IMR-90 (cell line): ENCODE results near the gene PPP1R15A. TPM values are rescaled to one million over a fixed set of nuclear protein-coding genes. Genes with fewer than 3 reads are reported as not detected.

Source experiments
- ATAC-seq: fragments of 200-7000 bp; cut with Tn5 transposase; 2 replicates; pipeline ENCODE4 v1.9.1; 2020; ENCODE audit warnings: low read depth, mild to moderate bottlenecking, moderate library complexity
- BruUV-seq: library from RNA; stranded (reverse); fragments of 400-500 nt; replicated peaks from 2 replicates; lab custom pipeline; 2021; lab: Mats Ljungman, UMichigan
- CTCF ChIA-PET: fragments of 300-600 bp; formaldehyde crosslinking; extraction: SDS; loops from one replicate; lab custom pipeline; 2021; ENCODE audit warnings: antibody characterized with exemption; lab: Yijun Ruan, JAX
- POLR2A ChIA-PET: fragments of 300-600 bp; sonication (Branson Sonifier 250); formaldehyde crosslinking; loops from one replicate; lab custom pipeline; 2022; ENCODE audit warnings: antibody characterized with exemption; ENCODE audit not compliant: unreplicated experiment; lab: Charles Lee
- DNase-seq: peaks from one replicate; pipeline ENCODE4 v3.0.0; 2013
- H2AFZ ChIP-seq: replicated peaks from 2 replicates; pipeline ENCODE3; 2013; ENCODE audit warnings: low read length, mild to moderate bottlenecking; ENCODE audit not compliant: poor library complexity
- H2AK5ac ChIP-seq: 2 replicates; pipeline ENCODE4 v1.6.1; 2013; ENCODE audit warnings: low read depth, low read length, inconsistent platforms
- H2AK9ac ChIP-seq: replicated peaks from 2 replicates; pipeline ENCODE3; 2013; ENCODE audit warnings: mild to moderate bottlenecking, low read depth, low read length, moderate library complexity; ENCODE audit not compliant: poor library complexity
- H2BK120ac ChIP-seq: 2 replicates; pipeline ENCODE4 v1.6.1; 2013; ENCODE audit warnings: low read depth, low read length, inconsistent platforms
- H2BK15ac ChIP-seq: 3 replicates; pipeline ENCODE4 v1.6.1; 2013; ENCODE audit warnings: low read depth, low read length, inconsistent platforms
- H2BK20ac ChIP-seq: 2 replicates; pipeline ENCODE4 v1.6.1; 2013; ENCODE audit warnings: low read depth, mild to moderate bottlenecking, inconsistent platforms, low read length, moderate library complexity
- H2BK5ac ChIP-seq: 2 replicates; pipeline ENCODE4 v1.6.1; 2013; ENCODE audit warnings: mild to moderate bottlenecking, low read depth, low read length, inconsistent platforms; ENCODE audit not compliant: poor library complexity, severe bottlenecking
- H3K14ac ChIP-seq: replicated peaks from 2 replicates; pipeline ENCODE4 v1.6.1; 2013; ENCODE audit warnings: low read depth, low read length, inconsistent platforms
- H3K18ac ChIP-seq: 2 replicates; pipeline ENCODE4 v1.6.1; 2013; ENCODE audit warnings: low read depth, low read length, control low read depth
- H3K23ac ChIP-seq: 2 replicates; pipeline ENCODE4 v1.6.1; 2013; ENCODE audit warnings: low read depth, low read length, inconsistent platforms
- H3K27ac ChIP-seq: 2 replicates; pipeline ENCODE4 v1.5.1; 2013; ENCODE audit warnings: mild to moderate bottlenecking, control low read depth, low read length; ENCODE audit not compliant: insufficient read depth
- H3K27me3 ChIP-seq: 2 replicates; pipeline ENCODE4 v1.6.1; 2013; ENCODE audit warnings: low read length; ENCODE audit not compliant: control insufficient read depth, insufficient read depth
- H3K36me3 ChIP-seq: 2 replicates; pipeline ENCODE4 v1.6.1; 2013; ENCODE audit warnings: low read length, mixed read lengths; ENCODE audit not compliant: control insufficient read depth, insufficient read depth
- H3K4ac ChIP-seq: 2 replicates; pipeline ENCODE4 v1.6.1; 2013; ENCODE audit warnings: low read depth, low read length, inconsistent platforms
- H3K4me1 ChIP-seq: 2 replicates; pipeline ENCODE4 v1.6.1; 2013; ENCODE audit warnings: low read length, mixed read lengths; ENCODE audit not compliant: control insufficient read depth, insufficient read depth
- H3K4me2 ChIP-seq: 2 replicates; pipeline ENCODE4 v1.6.1; 2013; ENCODE audit warnings: low read depth, mild to moderate bottlenecking, control low read depth, low read length, moderate library complexity
- H3K4me3 ChIP-seq: 2 replicates; pipeline ENCODE4 v1.5.1; 2013; ENCODE audit warnings: low read depth, mild to moderate bottlenecking, control low read depth, low read length, moderate library complexity; ENCODE audit not compliant: insufficient read depth
- H3K56ac ChIP-seq: 2 replicates; pipeline ENCODE4 v1.6.1; 2013; ENCODE audit warnings: low read length, inconsistent platforms; ENCODE audit not compliant: insufficient read depth; ENCODE audit errors: extremely low read depth
- H3K79me1 ChIP-seq, 2 experiments: 2 replicates each; pipeline ENCODE4 v1.6.1; 2013; ENCODE audit warnings: low read length in 2 of 2, inconsistent platforms in 1 of 2, low read depth in 1 of 2
- H3K9ac ChIP-seq: 2 replicates; pipeline ENCODE4 v1.6.1; 2013; ENCODE audit warnings: low read depth, low read length, control low read depth
- H3K9me1 ChIP-seq: 2 replicates; pipeline ENCODE4 v1.6.1; 2013; ENCODE audit warnings: low read length, inconsistent platforms; ENCODE audit not compliant: insufficient read depth
- H3K9me3 ChIP-seq: 2 replicates; pipeline ENCODE4 v1.6.1; 2013; ENCODE audit warnings: low read length; ENCODE audit not compliant: control insufficient read depth, insufficient read depth
- H4K20me1 ChIP-seq: 2 replicates; pipeline ENCODE4 v1.6.1; 2013; ENCODE audit warnings: low read length, inconsistent platforms; ENCODE audit not compliant: insufficient read depth
- H4K5ac ChIP-seq: 2 replicates; pipeline ENCODE4 v1.6.1; 2013; ENCODE audit warnings: mild to moderate bottlenecking, low read depth, low read length, control low read depth
- H4K8ac ChIP-seq, 2 experiments: 2 replicates each; pipeline ENCODE4 v1.6.1; 2013; ENCODE audit warnings: low read depth in 2 of 2, low read length in 2 of 2, control low read depth in 1 of 2, inconsistent platforms in 1 of 2
- H4K91ac ChIP-seq: 2 replicates; pipeline ENCODE4 v1.6.1; 2013; ENCODE audit warnings: low read depth, low read length, inconsistent platforms; ENCODE audit not compliant: insufficient read depth
- BHLHE40 ChIP-seq: fragments of 150-350 bp; IDR thresholded peaks from 2 replicates; pipeline ENCODE4 v1.6.1; 2016; ENCODE audit warnings: mild to moderate bottlenecking, low read depth, low read length
- CEBPB ChIP-seq: IDR thresholded peaks from 2 replicates; pipeline ENCODE4 v1.6.1; 2012; ENCODE audit warnings: low read depth, low read length, improper control_type of control experiment
- CHD1 ChIP-seq: IDR thresholded peaks from 2 replicates; pipeline ENCODE4 v1.6.1; 2012; ENCODE audit warnings: low read depth, low read length, improper control_type of control experiment
- FOS ChIP-seq: fragments of 150-350 bp; IDR thresholded peaks from 2 replicates; pipeline ENCODE4 v1.6.1; 2016; ENCODE audit warnings: low read depth, low read length
- MAFK ChIP-seq: IDR thresholded peaks from 2 replicates; pipeline ENCODE4 v1.6.1; 2012; ENCODE audit warnings: low read depth, low read length, improper control_type of control experiment
- MAZ ChIP-seq: IDR thresholded peaks from 2 replicates; pipeline ENCODE4 v1.6.1; 2012; ENCODE audit warnings: low read depth, mild to moderate bottlenecking, low read length, improper control_type of control experiment, moderate library complexity, borderline replicate concordance
- MXI1 ChIP-seq: IDR thresholded peaks from 2 replicates; pipeline ENCODE4 v1.6.1; 2012; ENCODE audit warnings: low read depth, mild to moderate bottlenecking, low read length, moderate library complexity, borderline replicate concordance
- NFE2L2 ChIP-seq: fragments of 150-350 bp; IDR thresholded peaks from 2 replicates; pipeline ENCODE4 v1.6.1; 2016; ENCODE audit warnings: low read depth, mild to moderate bottlenecking, low read length
- POLR2A ChIP-seq: IDR thresholded peaks from 2 replicates; pipeline ENCODE4 v1.6.1; 2012; ENCODE audit warnings: mild to moderate bottlenecking, low read depth, low read length
- RAD21 ChIP-seq: IDR thresholded peaks from 2 replicates; pipeline ENCODE4 v1.6.1; 2012; ENCODE audit warnings: low read length, improper control_type of control experiment
- RCOR1 ChIP-seq: IDR thresholded peaks from 2 replicates; pipeline ENCODE4 v1.6.1; 2012; ENCODE audit warnings: mild to moderate bottlenecking, low read length, improper control_type of control experiment; ENCODE audit not compliant: insufficient replicate concordance
- RFX5 ChIP-seq: IDR thresholded peaks from 2 replicates; pipeline ENCODE4 v1.8.0; 2012; ENCODE audit warnings: low read depth, mild to moderate bottlenecking, low read length, moderate library complexity
- SMC3 ChIP-seq: fragments of 150-350 bp; IDR thresholded peaks from 2 replicates; pipeline ENCODE4 v1.6.1; 2016; ENCODE audit warnings: low read depth, mild to moderate bottlenecking, antibody characterized with exemption, low read length, moderate library complexity
- WGBS, 2 experiments: methylation state at CpG; one replicate each; pipeline versions ENCODE4 v1.1.5 to v1.1.7; 2013; ENCODE audit warnings: missing lambda C conversion rate in 2 of 2; ENCODE audit not compliant: insufficient read length in 1 of 2; ENCODE audit errors: extremely low coverage in 2 of 2; 5-methylcytosine and 5-hydroxymethylcytosine counted together
- dilution Hi-C: fragments of 300-500 bp; cut with HindIII; formaldehyde crosslinking; loops from one replicate; pipeline ENCODE4 v1.14.3; 2018; ENCODE audit warnings: low sequenced_read_pairs; ENCODE audit not compliant: unreplicated experiment
- in situ Hi-C: fragments of 300-500 bp; cut with MboI; formaldehyde crosslinking; loops from 3 replicates; pipeline ENCODE4 v1.14.3; 2019; ENCODE audit warnings: low sequenced_read_pairs, inconsistent platforms, mixed read lengths
- intact Hi-C: fragments of 100-400 bp; cut with micrococcal nuclease; formaldehyde crosslinking; loops from 2 replicates; pipeline ENCODE4 v1.10.0; 2022
- polyA plus RNA-seq, 3 experiments: library from polyadenylated mRNA; depleted of rRNA; stranded (reverse); fragments of >200 nt; gene quantifications; 2 replicates each; pipeline ENCODE4 v1.2.3, GENCODE V29; 2012; ENCODE audit warnings: low replicate concordance in 1 of 3
- total RNA-seq: library from RNA; depleted of rRNA; stranded (reverse); fragments of >200 nt; gene quantifications from 2 replicates; pipeline ENCODE4 v1.2.3, GENCODE V29; 2012
- TF ChIP-seq, protein P1 (sequence below): fragments of 150-350 bp; IDR thresholded peaks from 2 replicates; pipeline ENCODE4 v1.6.1; 2017; ENCODE audit warnings: mild to moderate bottlenecking, antibody characterized with exemption, low read length, low read depth
- TF ChIP-seq, protein P2 (sequence below): conservative IDR thresholded peaks from 2 replicates; pipeline ENCODE4 v1.5.1; 2012; ENCODE audit warnings: mild to moderate bottlenecking, low read depth, low read length, improper control_type of control experiment
- TF ChIP-seq, protein P3 (sequence below): fragments of 150-350 bp; IDR thresholded peaks from 2 replicates; pipeline ENCODE4 v1.6.1; 2016; ENCODE audit warnings: low read depth, mild to moderate bottlenecking, low read length, moderate library complexity, borderline replicate concordance

Gene PPP1R15A
- total and polyA plus RNA-seq, 2 of the 4 experiments (the other 2 are of a cell fraction) = 26.7 to 87.7 TPM

DNA sequence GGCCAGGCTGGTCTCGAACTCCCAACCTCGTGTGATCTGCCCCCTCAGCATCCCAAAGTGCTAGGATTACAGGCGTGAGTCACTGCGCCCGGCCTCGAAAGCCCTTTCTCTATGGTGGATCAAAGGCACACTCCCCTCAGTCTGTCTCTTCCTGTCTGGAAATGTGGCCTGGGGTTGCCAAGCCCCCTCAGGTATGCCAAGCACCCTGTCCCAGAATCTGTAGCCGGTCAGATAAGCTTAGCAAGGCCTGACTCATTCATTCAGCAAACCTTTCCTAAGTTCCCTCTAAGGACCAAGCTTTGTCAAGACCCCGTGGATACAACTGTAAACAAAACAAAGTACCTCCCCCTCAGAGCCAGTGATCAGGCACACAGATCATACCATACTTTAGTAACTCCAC lies 42.0 kb downstream of the PPP1R15A start:
- no peak overlapping the region for H3K4me2 ChIP-seq
- TF ChIP-seq BHLHE40 (no peak), CEBPB (no peak), MAFK (no peak), POLR2A (no peak), MAZ (no peak), FOS (no peak), SMC3 (no peak), NFE2L2 (no peak), RCOR1 (no peak), CHD1 (no peak), RFX5 (no peak), RAD21 (no peak), MXI1 (no peak)
- TF ChIP-seq, protein P1, sequence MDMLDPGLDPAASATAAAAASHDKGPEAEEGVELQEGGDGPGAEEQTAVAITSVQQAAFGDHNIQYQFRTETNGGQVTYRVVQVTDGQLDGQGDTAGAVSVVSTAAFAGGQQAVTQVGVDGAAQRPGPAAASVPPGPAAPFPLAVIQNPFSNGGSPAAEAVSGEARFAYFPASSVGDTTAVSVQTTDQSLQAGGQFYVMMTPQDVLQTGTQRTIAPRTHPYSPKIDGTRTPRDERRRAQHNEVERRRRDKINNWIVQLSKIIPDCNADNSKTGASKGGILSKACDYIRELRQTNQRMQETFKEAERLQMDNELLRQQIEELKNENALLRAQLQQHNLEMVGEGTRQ = no peak
- TF ChIP-seq, protein P2, sequence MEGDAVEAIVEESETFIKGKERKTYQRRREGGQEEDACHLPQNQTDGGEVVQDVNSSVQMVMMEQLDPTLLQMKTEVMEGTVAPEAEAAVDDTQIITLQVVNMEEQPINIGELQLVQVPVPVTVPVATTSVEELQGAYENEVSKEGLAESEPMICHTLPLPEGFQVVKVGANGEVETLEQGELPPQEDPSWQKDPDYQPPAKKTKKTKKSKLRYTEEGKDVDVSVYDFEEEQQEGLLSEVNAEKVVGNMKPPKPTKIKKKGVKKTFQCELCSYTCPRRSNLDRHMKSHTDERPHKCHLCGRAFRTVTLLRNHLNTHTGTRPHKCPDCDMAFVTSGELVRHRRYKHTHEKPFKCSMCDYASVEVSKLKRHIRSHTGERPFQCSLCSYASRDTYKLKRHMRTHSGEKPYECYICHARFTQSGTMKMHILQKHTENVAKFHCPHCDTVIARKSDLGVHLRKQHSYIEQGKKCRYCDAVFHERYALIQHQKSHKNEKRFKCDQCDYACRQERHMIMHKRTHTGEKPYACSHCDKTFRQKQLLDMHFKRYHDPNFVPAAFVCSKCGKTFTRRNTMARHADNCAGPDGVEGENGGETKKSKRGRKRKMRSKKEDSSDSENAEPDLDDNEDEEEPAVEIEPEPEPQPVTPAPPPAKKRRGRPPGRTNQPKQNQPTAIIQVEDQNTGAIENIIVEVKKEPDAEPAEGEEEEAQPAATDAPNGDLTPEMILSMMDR = no peak
- TF ChIP-seq, protein P3, sequence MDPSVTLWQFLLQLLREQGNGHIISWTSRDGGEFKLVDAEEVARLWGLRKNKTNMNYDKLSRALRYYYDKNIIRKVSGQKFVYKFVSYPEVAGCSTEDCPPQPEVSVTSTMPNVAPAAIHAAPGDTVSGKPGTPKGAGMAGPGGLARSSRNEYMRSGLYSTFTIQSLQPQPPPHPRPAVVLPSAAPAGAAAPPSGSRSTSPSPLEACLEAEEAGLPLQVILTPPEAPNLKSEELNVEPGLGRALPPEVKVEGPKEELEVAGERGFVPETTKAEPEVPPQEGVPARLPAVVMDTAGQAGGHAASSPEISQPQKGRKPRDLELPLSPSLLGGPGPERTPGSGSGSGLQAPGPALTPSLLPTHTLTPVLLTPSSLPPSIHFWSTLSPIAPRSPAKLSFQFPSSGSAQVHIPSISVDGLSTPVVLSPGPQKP = no peak
- ATAC-seq = no peak
- H2BK20ac ChIP-seq = no peak overlapping the region
- no peaks in the 10 kb centered on the region for H3K27me3 ChIP-seq
- DNase-seq = no peak
- intact Hi-C loops (no loop called here), in situ Hi-C loops (no loop called here), dilution Hi-C loops (no loop called here)
- peaks cover 56% of the 10 kb centered on the region for H3K36me3 ChIP-seq
- no peak overlapping the region for H3K4me3 ChIP-seq
- H4K20me1 ChIP-seq = no peaks in the 10 kb centered on the region; the same call in 1 of the 2 replicates
- H2BK5ac ChIP-seq = no peak overlapping the region
- H3K9me3 ChIP-seq = no peaks in the 10 kb centered on the region
- H2AK5ac ChIP-seq = no peak overlapping the region
- H2BK120ac ChIP-seq = no peak overlapping the region
- no peak overlapping the region for H3K18ac ChIP-seq
- no peak overlapping the region for H3K4ac ChIP-seq
- no peak overlapping the region for H3K27ac ChIP-seq
- BruUV-seq = no TSS peak
- H4K91ac ChIP-seq = no peak overlapping the region
- no peak overlapping the region for H3K23ac ChIP-seq
- no peak overlapping the region for H2AK9ac ChIP-seq
- no peak overlapping the region for H2AFZ ChIP-seq
- no peak overlapping the region for H4K8ac ChIP-seq
- ChIA-PET POLR2A (no interaction called here), CTCF (no interaction called here)
- H3K9ac ChIP-seq = no peak overlapping the region
- H2BK15ac ChIP-seq = no peak overlapping the region
- no peaks in the 10 kb centered on the region for H3K9me1 ChIP-seq
- WGBS, 2 experiments = 96% methylated on average over 6 of the region's 8 CpGs; no CpG with 5 or more reads in 1 of the 2 experiments
- no peak overlapping the region for H3K14ac ChIP-seq
- no peaks in the 10 kb centered on the region for H3K4me1 ChIP-seq
- no peak overlapping the region for H4K5ac ChIP-seq
- 0 out of 4 replicates have a peak, but pooled peaks cover 0 to 14% of the 10 kb centered on the region in 2 experiments for H3K79me1 ChIP-seq
- H3K56ac ChIP-seq = no peak overlapping the region
